B cell (primary cell): ENCODE measurements around the gene CNTNAP2. TPM values are rescaled to one million over a fixed set of nuclear protein-coding genes. Genes with fewer than 3 reads are reported as not detected.

Experiments
- ATAC-seq: fragments of 200-7000 bp; cut with Tn5 transposase; one replicate; pipeline ENCODE4 v1.10.0; 2021; ENCODE audit warnings: low read depth, mild to moderate bottlenecking, moderate number of reproducible peaks, moderate library complexity
- CTCF ChIA-PET: fragments of 350-600 bp; sonication (Branson Sonifier 250); formaldehyde crosslinking; loops from one replicate; lab custom pipeline; 2021; ENCODE audit warnings: antibody characterized with exemption, inconsistent platforms; lab: Charles Lee
- POLR2A ChIA-PET: fragments of 350-600 bp; sonication (Branson Sonifier 250); formaldehyde crosslinking; loops from one replicate; lab custom pipeline; 2021; ENCODE audit warnings: antibody characterized with exemption; lab: Charles Lee
- DNase-seq: peaks from one replicate; pipeline ENCODE4 v3.0.0; 2013
- H2AFZ ChIP-seq: 2 replicates; pipeline ENCODE4 v1.6.1; 2012; ENCODE audit warnings: mild to moderate bottlenecking, low read depth, low read length; ENCODE audit not compliant: insufficient read depth, poor library complexity, severe bottlenecking
- H3K27ac ChIP-seq, 2 donors: 1 replicate in 1 of 2; 2 replicates in 1 of 2; pipeline ENCODE4 v1.5.1; 2012 to 2013; ENCODE audit warnings: low read length in 2 of 2, mild to moderate bottlenecking in 2 of 2, moderate library complexity in 1 of 2
- H3K27me3 ChIP-seq, 4 experiments: fragments of 200-600 bp in 1 of 4; sonication (generic) in 1 of 4; replicated peaks in 1 of 4; 1 replicate in 2 of 4; 2 replicates in 2 of 4; pipeline versions ENCODE4 v1.6.1 to v1.7.0; 2013 to 2016; ENCODE audit warnings: low read length in 3 of 4, mild to moderate bottlenecking in 2 of 4, mixed read lengths in 1 of 4, moderate library complexity in 1 of 4; ENCODE audit not compliant: insufficient read depth in 4 of 4, control insufficient read depth in 3 of 4; ENCODE audit errors: control extremely low read depth in 1 of 4
- H3K36me3 ChIP-seq, 2 experiments: replicated peaks in 1 of 2; 1 replicate in 1 of 2; 2 replicates in 1 of 2; pipeline versions ENCODE4 v1.6.1 to v1.7.1; 2013; ENCODE audit warnings: low read length in 1 of 2; ENCODE audit not compliant: insufficient read depth in 2 of 2, control insufficient read depth in 1 of 2; ENCODE audit errors: control extremely low read depth in 1 of 2, extremely low read depth in 1 of 2
- H3K4me1 ChIP-seq, 2 donors: fragments of 200-600 bp in 1 of 2; sonication (generic) in 1 of 2; 1 replicate in 1 of 2; 2 replicates in 1 of 2; pipeline versions ENCODE4 v1.5.1 to v1.6.1; 2013 to 2017; ENCODE audit warnings: low read length in 2 of 2; ENCODE audit not compliant: control insufficient read depth in 2 of 2, insufficient read depth in 2 of 2
- H3K4me2 ChIP-seq: replicated peaks from 2 replicates; pipeline ENCODE3; 2012; ENCODE audit warnings: mild to moderate bottlenecking, low read depth, low read length; ENCODE audit not compliant: poor library complexity, severe bottlenecking
- H3K4me3 ChIP-seq, 5 experiments: fragments of 200-600 bp in 1 of 5; sonication (generic) in 1 of 5; 1 replicate in 3 of 5; 2 replicates in 2 of 5; pipeline versions ENCODE4 v1.5.1 to v1.7.0; 2011 to 2016; ENCODE audit warnings: low read length in 4 of 5, mild to moderate bottlenecking in 4 of 5, low read depth in 2 of 5, control low read depth in 1 of 5, moderate library complexity in 1 of 5; ENCODE audit not compliant: insufficient read depth in 1 of 5; ENCODE audit errors: control extremely low read depth in 1 of 5, extremely low read depth in 1 of 5
- H3K79me2 ChIP-seq: fragments of 200-600 bp; sonication (generic); one replicate; pipeline ENCODE4 v1.6.0; 2016; ENCODE audit warnings: low read length; ENCODE audit not compliant: control insufficient read depth, insufficient read depth
- H3K9ac ChIP-seq: fragments of 200-600 bp; sonication (generic); 2 replicates; pipeline ENCODE4 v1.6.1; 2017; ENCODE audit warnings: mild to moderate bottlenecking, low read length, moderate library complexity
- H3K9me3 ChIP-seq, 3 donors: one replicate each; pipeline versions ENCODE4 v1.6.1 to v1.7.1; 2013; ENCODE audit warnings: low read length in 2 of 3; ENCODE audit not compliant: control insufficient read depth in 2 of 3, insufficient read depth in 1 of 3; ENCODE audit errors: control extremely low read depth in 1 of 3
- H4K20me1 ChIP-seq: 2 replicates; pipeline ENCODE4 v1.6.0; 2012; ENCODE audit warnings: mild to moderate bottlenecking, low read length; ENCODE audit not compliant: insufficient read depth, control insufficient read depth, poor library complexity, severe bottlenecking
- H3K27ac Mint-ChIP-seq: one replicate; pipeline ENCODE4 v1.8.0; 2021; ENCODE audit warnings: mixed read lengths
- H3K27me3 Mint-ChIP-seq: one replicate; pipeline ENCODE4 v1.8.0; 2021; ENCODE audit warnings: mixed read lengths
- H3K4me1 Mint-ChIP-seq: one replicate; pipeline ENCODE4 v1.8.0; 2021; ENCODE audit warnings: mixed read lengths
- H3K4me3 Mint-ChIP-seq: one replicate; pipeline ENCODE4 v1.8.0; 2021; ENCODE audit warnings: mixed read lengths
- H3K9me3 Mint-ChIP-seq: one replicate; pipeline ENCODE4 v1.8.0; 2022; ENCODE audit warnings: mixed read lengths; ENCODE audit not compliant: insufficient read depth
- CTCF ChIP-seq: fragments of 200-600 bp; IDR thresholded peaks from one replicate; pipeline ENCODE4 v1.8.0; 2022; ENCODE audit warnings: antibody characterized with exemption, mild to moderate bottlenecking
- EZH2 ChIP-seq: IDR thresholded peaks from 2 replicates; pipeline ENCODE4 v1.6.1; 2012; ENCODE audit warnings: borderline replicate concordance, low read depth, mild to moderate bottlenecking, moderate library complexity, low read length; ENCODE audit not compliant: insufficient read depth, poor library complexity, severe bottlenecking
- WGBS: methylation state at CpG from one replicate; pipeline ENCODE4 v1.1.5; 2013; ENCODE audit warnings: missing lambda C conversion rate; ENCODE audit not compliant: insufficient coverage; 5-methylcytosine and 5-hydroxymethylcytosine counted together
- intact Hi-C: fragments of 100-400 bp; cut with micrococcal nuclease; formaldehyde crosslinking; loops from one replicate; pipeline ENCODE4 v1.10.0; 2022
- polyA plus RNA-seq: library from polyadenylated mRNA; depleted of rRNA; stranded (reverse); fragments of >200 nt; gene quantifications from 2 replicates; pipeline ENCODE4 v1.2.3, GENCODE V29; 2012
- total RNA-seq, 2 donors: library from RNA; stranded (reverse); fragments of 120-200 nt in 1 of 2; gene quantifications; 1 replicate in 1 of 2; 2 replicates in 1 of 2; pipeline versions ENCODE4 v1.2.3 to v1.2.4, GENCODE V29; 2013 to 2022

The CNTNAP2 gene
- total and polyA plus RNA-seq, 2 donors (not counting 1 experiment from before 2014, with no cell fraction given), result 7.4 to 16.6 TPM

DNA sequence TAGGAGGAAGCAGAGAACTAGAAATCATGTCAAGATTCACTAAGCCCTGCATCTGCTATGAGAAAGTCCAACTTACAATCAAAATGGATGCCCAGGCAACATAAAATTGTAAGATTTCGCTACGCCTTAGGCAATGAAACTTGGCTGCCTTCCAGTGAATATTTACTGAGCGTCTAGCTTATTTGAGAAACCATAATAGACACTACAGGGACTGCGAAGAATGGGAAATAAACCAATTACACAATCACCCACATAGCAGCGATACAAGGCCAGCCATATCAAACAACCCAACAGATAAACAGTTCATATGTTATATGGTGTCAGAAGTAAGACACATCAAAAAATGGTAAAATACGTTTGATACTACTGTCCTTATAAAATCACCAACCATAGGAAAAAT lies 1928.9 kb downstream of the CNTNAP2 start:
- no peaks in the 10 kb centered on the region for H3K4me1 ChIP-seq
- Mint-ChIP-seq H3K4me1 (no peaks in the 10 kb centered on the region), H3K27ac (no peak overlapping the region), H3K27me3 (no peaks in the 10 kb centered on the region), H3K9me3 (no peaks in the 10 kb centered on the region), H3K4me3 (no peak overlapping the region)
- no peaks in the 10 kb centered on the region for H4K20me1 ChIP-seq
- CTCF ChIA-PET, result no interaction called here
- intact Hi-C loops, result no loop called here
- no peaks in the 10 kb centered on the region for H3K79me2 ChIP-seq
- no peak overlapping the region for H2AFZ ChIP-seq
- no peak overlapping the region for H3K4me2 ChIP-seq
- no peaks in the 10 kb centered on the region for H3K36me3 ChIP-seq
- H3K27me3 ChIP-seq, result no peaks in the 10 kb centered on the region
- POLR2A ChIA-PET, result no interaction called here
- ATAC-seq (no peak), DNase-seq (no peak)
- WGBS, result 96% methylated on average over 3 of the region's 6 CpGs
- no peak overlapping the region for H3K27ac ChIP-seq
- H3K9me3 ChIP-seq, result peaks cover 0 to 8% (median 0%) of the 10 kb centered on the region in 3 donors
- H3K9ac ChIP-seq, result no peak overlapping the region
- no peak overlapping the region for H3K4me3 ChIP-seq
- TF ChIP-seq EZH2, result no peak
- no peak for TF ChIP-seq CTCF

DNA sequence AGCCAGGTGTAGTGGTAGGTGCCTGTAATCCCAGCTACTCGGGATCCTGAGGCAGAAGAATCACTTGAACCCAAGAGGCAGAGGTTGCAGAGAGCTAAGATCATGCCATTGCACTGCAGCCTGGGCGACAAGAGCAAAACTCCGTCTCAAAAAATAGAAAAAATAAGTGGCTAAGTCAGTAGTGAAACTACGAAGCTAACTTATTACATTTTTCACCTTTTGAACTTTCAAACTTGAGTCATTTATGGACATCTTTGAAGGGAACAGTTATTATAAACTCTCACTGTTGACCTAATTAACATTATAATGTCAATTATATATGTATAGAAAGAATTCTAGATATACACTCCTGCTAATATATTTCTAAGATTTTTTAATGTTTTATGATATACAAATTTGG lies 1932.5 kb downstream of the CNTNAP2 start:
- Histone ChIP-seq H3K36me3 (no peaks in the 10 kb centered on the region), H3K9me3 (peaks cover 0 to 8% (median 0%) of the 10 kb centered on the region in 3 donors), H3K4me2 (no peak overlapping the region), H3K4me1 (no peaks in the 10 kb centered on the region), H4K20me1 (no peaks in the 10 kb centered on the region), H2AFZ (no peak overlapping the region), H3K4me3 (no peak overlapping the region), H3K27me3 (no peaks in the 10 kb centered on the region), H3K79me2 (no peaks in the 10 kb centered on the region), H3K27ac (no peak overlapping the region), H3K9ac (no peak overlapping the region)
- Mint-ChIP-seq H3K27ac (no peak overlapping the region), H3K4me1 (no peaks in the 10 kb centered on the region), H3K9me3 (no peaks in the 10 kb centered on the region), H3K27me3 (no peaks in the 10 kb centered on the region), H3K4me3 (no peak overlapping the region)
- ChIA-PET POLR2A (no interaction called here), CTCF (no interaction called here)
- TF ChIP-seq CTCF, result no peak
- TF ChIP-seq EZH2, result no peak
- DNase-seq (no peak), ATAC-seq (no peak)
- WGBS, result 83% methylated on average over 1 of the region's 4 CpGs
- intact Hi-C loops, result no loop called here
